PFSK-1 (cell line): ENCODE data around the gene MEGF6.

Experiments
- FOXP2 ChIP-seq: optimal IDR thresholded peaks from 2 replicates; pipeline ENCODE3; 2011; ENCODE audit warnings: borderline replicate concordance, control low read depth, inconsistent platforms; ENCODE audit not compliant: insufficient read depth; ENCODE audit errors: extremely low read length, extremely low read depth
- POLR2AphosphoS5 ChIP-seq: IDR thresholded peaks from 2 replicates; pipeline ENCODE4 v1.6.1; 2012; ENCODE audit warnings: low read depth, mild to moderate bottlenecking, control low read depth, low read length, moderate library complexity
- TAF1 ChIP-seq: IDR thresholded peaks from 2 replicates; pipeline ENCODE4 v1.6.1; 2012; ENCODE audit warnings: low read length, control low read depth, borderline replicate concordance; ENCODE audit not compliant: insufficient read depth
- TF ChIP-seq, protein P1 (sequence below), 2 experiments: IDR thresholded peaks; 2 replicates each; pipeline versions ENCODE4 v1.6.1 to v1.8.0; 2011 to 2012; ENCODE audit warnings: low read depth in 2 of 2, low read length in 2 of 2, control low read depth in 1 of 2, inconsistent platforms in 1 of 2, mild to moderate bottlenecking in 1 of 2, moderate library complexity in 1 of 2; ENCODE audit not compliant: insufficient read depth in 1 of 2

DNA sequence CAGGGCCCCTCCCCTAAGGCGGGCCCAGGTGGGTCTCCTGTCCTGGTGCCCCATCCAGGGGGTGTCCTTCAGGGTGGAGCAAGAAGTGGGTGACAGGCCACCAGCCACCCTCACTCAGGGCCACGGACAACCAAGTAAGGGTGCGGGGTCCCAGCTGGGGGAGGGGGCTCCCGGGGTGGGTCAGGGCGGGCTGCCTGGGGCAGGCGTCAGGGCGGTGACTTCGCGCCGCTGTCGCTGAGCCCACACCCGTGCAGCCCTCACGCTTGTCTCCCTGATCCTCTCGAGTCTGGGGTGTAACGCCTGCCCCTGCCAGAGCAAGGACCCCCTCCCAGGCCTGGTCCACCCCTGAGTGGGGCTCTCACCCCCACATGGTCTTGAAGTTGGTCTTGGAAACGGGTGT lies 134.6 kb downstream of the MEGF6 start:
- TF ChIP-seq POLR2AphosphoS5 (no peak), TAF1 (no peak), FOXP2 (no peak)
- TF ChIP-seq, protein P1, sequence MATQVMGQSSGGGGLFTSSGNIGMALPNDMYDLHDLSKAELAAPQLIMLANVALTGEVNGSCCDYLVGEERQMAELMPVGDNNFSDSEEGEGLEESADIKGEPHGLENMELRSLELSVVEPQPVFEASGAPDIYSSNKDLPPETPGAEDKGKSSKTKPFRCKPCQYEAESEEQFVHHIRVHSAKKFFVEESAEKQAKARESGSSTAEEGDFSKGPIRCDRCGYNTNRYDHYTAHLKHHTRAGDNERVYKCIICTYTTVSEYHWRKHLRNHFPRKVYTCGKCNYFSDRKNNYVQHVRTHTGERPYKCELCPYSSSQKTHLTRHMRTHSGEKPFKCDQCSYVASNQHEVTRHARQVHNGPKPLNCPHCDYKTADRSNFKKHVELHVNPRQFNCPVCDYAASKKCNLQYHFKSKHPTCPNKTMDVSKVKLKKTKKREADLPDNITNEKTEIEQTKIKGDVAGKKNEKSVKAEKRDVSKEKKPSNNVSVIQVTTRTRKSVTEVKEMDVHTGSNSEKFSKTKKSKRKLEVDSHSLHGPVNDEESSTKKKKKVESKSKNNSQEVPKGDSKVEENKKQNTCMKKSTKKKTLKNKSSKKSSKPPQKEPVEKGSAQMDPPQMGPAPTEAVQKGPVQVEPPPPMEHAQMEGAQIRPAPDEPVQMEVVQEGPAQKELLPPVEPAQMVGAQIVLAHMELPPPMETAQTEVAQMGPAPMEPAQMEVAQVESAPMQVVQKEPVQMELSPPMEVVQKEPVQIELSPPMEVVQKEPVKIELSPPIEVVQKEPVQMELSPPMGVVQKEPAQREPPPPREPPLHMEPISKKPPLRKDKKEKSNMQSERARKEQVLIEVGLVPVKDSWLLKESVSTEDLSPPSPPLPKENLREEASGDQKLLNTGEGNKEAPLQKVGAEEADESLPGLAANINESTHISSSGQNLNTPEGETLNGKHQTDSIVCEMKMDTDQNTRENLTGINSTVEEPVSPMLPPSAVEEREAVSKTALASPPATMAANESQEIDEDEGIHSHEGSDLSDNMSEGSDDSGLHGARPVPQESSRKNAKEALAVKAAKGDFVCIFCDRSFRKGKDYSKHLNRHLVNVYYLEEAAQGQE (IDR thresholded peaks at IDR 0.05; ENCODE audit: insufficient read depth in 1 of 2, low read depth in 2 of 2, low read length in 2 of 2): no peak
